IMR-90 (cell line): ENCODE measurements around the gene SAMM50. TPM values are rescaled to one million over a fixed set of nuclear protein-coding genes. Genes with fewer than 3 reads are reported as not detected.

ENCODE experiments used
- ATAC-seq: fragments of 200-7000 bp; cut with Tn5 transposase; 2 replicates; pipeline ENCODE4 v1.9.1; 2020; ENCODE audit warnings: low read depth, mild to moderate bottlenecking, moderate library complexity
- BruUV-seq: library from RNA; stranded (reverse); fragments of 400-500 nt; replicated peaks from 2 replicates; lab custom pipeline; 2021; lab: Mats Ljungman, UMichigan
- CTCF ChIA-PET: fragments of 300-600 bp; formaldehyde crosslinking; extraction: SDS; loops from one replicate; lab custom pipeline; 2021; ENCODE audit warnings: antibody characterized with exemption; lab: Yijun Ruan, JAX
- POLR2A ChIA-PET: fragments of 300-600 bp; sonication (Branson Sonifier 250); formaldehyde crosslinking; loops from one replicate; lab custom pipeline; 2022; ENCODE audit warnings: antibody characterized with exemption; ENCODE audit not compliant: unreplicated experiment; lab: Charles Lee
- DNase-seq: peaks from one replicate; pipeline ENCODE4 v3.0.0; 2013
- H2AFZ ChIP-seq: replicated peaks from 2 replicates; pipeline ENCODE3; 2013; ENCODE audit warnings: low read length, mild to moderate bottlenecking; ENCODE audit not compliant: poor library complexity
- H2AK5ac ChIP-seq: 2 replicates; pipeline ENCODE4 v1.6.1; 2013; ENCODE audit warnings: low read depth, low read length, inconsistent platforms
- H2AK9ac ChIP-seq: replicated peaks from 2 replicates; pipeline ENCODE3; 2013; ENCODE audit warnings: mild to moderate bottlenecking, low read depth, low read length, moderate library complexity; ENCODE audit not compliant: poor library complexity
- H2BK120ac ChIP-seq: 2 replicates; pipeline ENCODE4 v1.6.1; 2013; ENCODE audit warnings: low read depth, low read length, inconsistent platforms
- H2BK15ac ChIP-seq: 3 replicates; pipeline ENCODE4 v1.6.1; 2013; ENCODE audit warnings: low read depth, low read length, inconsistent platforms
- H2BK20ac ChIP-seq: 2 replicates; pipeline ENCODE4 v1.6.1; 2013; ENCODE audit warnings: low read depth, mild to moderate bottlenecking, inconsistent platforms, low read length, moderate library complexity
- H2BK5ac ChIP-seq: 2 replicates; pipeline ENCODE4 v1.6.1; 2013; ENCODE audit warnings: mild to moderate bottlenecking, low read depth, low read length, inconsistent platforms; ENCODE audit not compliant: poor library complexity, severe bottlenecking
- H3K14ac ChIP-seq: replicated peaks from 2 replicates; pipeline ENCODE4 v1.6.1; 2013; ENCODE audit warnings: low read depth, low read length, inconsistent platforms
- H3K18ac ChIP-seq: 2 replicates; pipeline ENCODE4 v1.6.1; 2013; ENCODE audit warnings: low read depth, low read length, control low read depth
- H3K23ac ChIP-seq: 2 replicates; pipeline ENCODE4 v1.6.1; 2013; ENCODE audit warnings: low read depth, low read length, inconsistent platforms
- H3K27ac ChIP-seq: 2 replicates; pipeline ENCODE4 v1.5.1; 2013; ENCODE audit warnings: mild to moderate bottlenecking, control low read depth, low read length; ENCODE audit not compliant: insufficient read depth
- H3K27me3 ChIP-seq: 2 replicates; pipeline ENCODE4 v1.6.1; 2013; ENCODE audit warnings: low read length; ENCODE audit not compliant: control insufficient read depth, insufficient read depth
- H3K36me3 ChIP-seq: 2 replicates; pipeline ENCODE4 v1.6.1; 2013; ENCODE audit warnings: low read length, mixed read lengths; ENCODE audit not compliant: control insufficient read depth, insufficient read depth
- H3K4ac ChIP-seq: 2 replicates; pipeline ENCODE4 v1.6.1; 2013; ENCODE audit warnings: low read depth, low read length, inconsistent platforms
- H3K4me1 ChIP-seq: 2 replicates; pipeline ENCODE4 v1.6.1; 2013; ENCODE audit warnings: low read length, mixed read lengths; ENCODE audit not compliant: control insufficient read depth, insufficient read depth
- H3K4me2 ChIP-seq: 2 replicates; pipeline ENCODE4 v1.6.1; 2013; ENCODE audit warnings: low read depth, mild to moderate bottlenecking, control low read depth, low read length, moderate library complexity
- H3K4me3 ChIP-seq: 2 replicates; pipeline ENCODE4 v1.5.1; 2013; ENCODE audit warnings: low read depth, mild to moderate bottlenecking, control low read depth, low read length, moderate library complexity; ENCODE audit not compliant: insufficient read depth
- H3K56ac ChIP-seq: 2 replicates; pipeline ENCODE4 v1.6.1; 2013; ENCODE audit warnings: low read length, inconsistent platforms; ENCODE audit not compliant: insufficient read depth; ENCODE audit errors: extremely low read depth
- H3K79me1 ChIP-seq, 2 experiments: 2 replicates each; pipeline ENCODE4 v1.6.1; 2013; ENCODE audit warnings: low read length in 2 of 2, inconsistent platforms in 1 of 2, low read depth in 1 of 2
- H3K9ac ChIP-seq: 2 replicates; pipeline ENCODE4 v1.6.1; 2013; ENCODE audit warnings: low read depth, low read length, control low read depth
- H3K9me1 ChIP-seq: 2 replicates; pipeline ENCODE4 v1.6.1; 2013; ENCODE audit warnings: low read length, inconsistent platforms; ENCODE audit not compliant: insufficient read depth
- H3K9me3 ChIP-seq: 2 replicates; pipeline ENCODE4 v1.6.1; 2013; ENCODE audit warnings: low read length; ENCODE audit not compliant: control insufficient read depth, insufficient read depth
- H4K20me1 ChIP-seq: 2 replicates; pipeline ENCODE4 v1.6.1; 2013; ENCODE audit warnings: low read length, inconsistent platforms; ENCODE audit not compliant: insufficient read depth
- H4K5ac ChIP-seq: 2 replicates; pipeline ENCODE4 v1.6.1; 2013; ENCODE audit warnings: mild to moderate bottlenecking, low read depth, low read length, control low read depth
- H4K8ac ChIP-seq, 2 experiments: 2 replicates each; pipeline ENCODE4 v1.6.1; 2013; ENCODE audit warnings: low read depth in 2 of 2, low read length in 2 of 2, control low read depth in 1 of 2, inconsistent platforms in 1 of 2
- H4K91ac ChIP-seq: 2 replicates; pipeline ENCODE4 v1.6.1; 2013; ENCODE audit warnings: low read depth, low read length, inconsistent platforms; ENCODE audit not compliant: insufficient read depth
- FOS ChIP-seq: fragments of 150-350 bp; IDR thresholded peaks from 2 replicates; pipeline ENCODE4 v1.6.1; 2016; ENCODE audit warnings: low read depth, low read length
- MAZ ChIP-seq: IDR thresholded peaks from 2 replicates; pipeline ENCODE4 v1.6.1; 2012; ENCODE audit warnings: low read depth, mild to moderate bottlenecking, low read length, improper control_type of control experiment, moderate library complexity, borderline replicate concordance
- MXI1 ChIP-seq: IDR thresholded peaks from 2 replicates; pipeline ENCODE4 v1.6.1; 2012; ENCODE audit warnings: low read depth, mild to moderate bottlenecking, low read length, moderate library complexity, borderline replicate concordance
- POLR2A ChIP-seq: IDR thresholded peaks from 2 replicates; pipeline ENCODE4 v1.6.1; 2012; ENCODE audit warnings: mild to moderate bottlenecking, low read depth, low read length
- RFX5 ChIP-seq: IDR thresholded peaks from 2 replicates; pipeline ENCODE4 v1.8.0; 2012; ENCODE audit warnings: low read depth, mild to moderate bottlenecking, low read length, moderate library complexity
- WGBS, 2 experiments: methylation state at CpG; one replicate each; pipeline versions ENCODE4 v1.1.5 to v1.1.7; 2013; ENCODE audit warnings: missing lambda C conversion rate in 2 of 2; ENCODE audit not compliant: insufficient read length in 1 of 2; ENCODE audit errors: extremely low coverage in 2 of 2; 5-methylcytosine and 5-hydroxymethylcytosine counted together
- dilution Hi-C: fragments of 300-500 bp; cut with HindIII; formaldehyde crosslinking; loops from one replicate; pipeline ENCODE4 v1.14.3; 2018; ENCODE audit warnings: low sequenced_read_pairs; ENCODE audit not compliant: unreplicated experiment
- in situ Hi-C: fragments of 300-500 bp; cut with MboI; formaldehyde crosslinking; loops from 3 replicates; pipeline ENCODE4 v1.14.3; 2019; ENCODE audit warnings: low sequenced_read_pairs, inconsistent platforms, mixed read lengths
- intact Hi-C: fragments of 100-400 bp; cut with micrococcal nuclease; formaldehyde crosslinking; loops from 2 replicates; pipeline ENCODE4 v1.10.0; 2022
- polyA plus RNA-seq, 3 experiments: library from polyadenylated mRNA; depleted of rRNA; stranded (reverse); fragments of >200 nt; gene quantifications; 2 replicates each; pipeline ENCODE4 v1.2.3, GENCODE V29; 2012; ENCODE audit warnings: low replicate concordance in 1 of 3
- total RNA-seq: library from RNA; depleted of rRNA; stranded (reverse); fragments of >200 nt; gene quantifications from 2 replicates; pipeline ENCODE4 v1.2.3, GENCODE V29; 2012
- TF ChIP-seq, protein P1 (sequence below): fragments of 150-350 bp; IDR thresholded peaks from 2 replicates; pipeline ENCODE4 v1.6.1; 2017; ENCODE audit warnings: mild to moderate bottlenecking, antibody characterized with exemption, low read length, low read depth
- TF ChIP-seq, protein P2 (sequence below): conservative IDR thresholded peaks from 2 replicates; pipeline ENCODE4 v1.5.1; 2012; ENCODE audit warnings: mild to moderate bottlenecking, low read depth, low read length, improper control_type of control experiment
- TF ChIP-seq, protein P3 (sequence below): fragments of 150-350 bp; IDR thresholded peaks from 2 replicates; pipeline ENCODE4 v1.6.1; 2016; ENCODE audit warnings: low read depth, mild to moderate bottlenecking, low read length, moderate library complexity, borderline replicate concordance

SAMM50 gene
- total and polyA plus RNA-seq, 2 of the 4 experiments (the other 2 are of a cell fraction), result 40.6 to 43.7 TPM

DNA sequence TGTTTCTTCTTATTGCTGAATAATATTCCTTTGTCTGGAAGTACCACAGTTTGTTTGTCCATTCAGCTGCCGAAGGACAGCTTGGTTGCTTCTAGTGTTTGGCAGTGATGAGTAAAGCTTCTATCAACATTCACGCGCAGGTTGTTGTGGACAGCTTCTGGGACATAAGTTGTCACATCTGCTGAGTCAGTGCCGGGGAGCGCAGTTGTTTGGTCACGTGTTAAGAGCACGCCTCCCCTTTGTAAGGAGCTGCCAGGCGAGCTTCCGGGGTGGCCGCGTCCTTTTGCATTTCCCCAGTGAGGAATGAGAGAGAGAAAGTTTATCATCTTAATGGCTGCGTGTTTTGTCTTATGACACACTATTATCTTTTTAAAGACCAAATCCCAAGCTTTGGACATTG lies 30.3 kb downstream of the SAMM50 start:
- Histone ChIP-seq H3K56ac (no peak overlapping the region), H2AK9ac (no peak overlapping the region), H4K20me1 (0 out of 2 replicates have a peak, but pooled peaks cover 5% of the 10 kb centered on the region), H3K36me3 (peaks cover 44% of the 10 kb centered on the region), H3K4ac (no peak overlapping the region), H4K5ac (no peak overlapping the region), H2AFZ (no peak overlapping the region), H3K4me3 (no peak overlapping the region), H3K4me2 (no peak overlapping the region), H3K9me3 (no peaks in the 10 kb centered on the region), H2BK5ac (no peak overlapping the region), H2AK5ac (no peak overlapping the region), H3K14ac (no peak overlapping the region), H3K4me1 (no peaks in the 10 kb centered on the region), H3K79me1 (peaks cover 0 to 5% of the 10 kb centered on the region in 2 experiments; a peak in 1 of 4 replicates), H3K9me1 (no peaks in the 10 kb centered on the region), H2BK20ac (no peak overlapping the region), H3K9ac (no peak overlapping the region), H3K18ac (no peak overlapping the region), H3K23ac (no peak overlapping the region), H2BK120ac (no peak overlapping the region), H4K91ac (no peak overlapping the region), H3K27me3 (no peaks in the 10 kb centered on the region), H4K8ac (no peak overlapping the region), H3K27ac (no peak overlapping the region), H2BK15ac (no peak overlapping the region)
- POLR2A ChIA-PET, result no interaction called here
- in situ Hi-C loops, result no loop called here
- DNase-seq (no peak), ATAC-seq (no peak)
- dilution Hi-C loops, result no loop called here
- CTCF ChIA-PET, result interaction anchor here (0.7 kb wide), 1 partner anchor 1012 kb away, joined by 7 read pairs; no protein-coding TSS in a partner anchor
- no TSS peak for BruUV-seq
- 20% methylated on average over 1 of the region's 12 CpGs; no CpG with 5 or more reads in 1 of the 2 experiments for WGBS, 2 experiments
- intact Hi-C loops, result no loop called here
- TF ChIP-seq, protein P1, sequence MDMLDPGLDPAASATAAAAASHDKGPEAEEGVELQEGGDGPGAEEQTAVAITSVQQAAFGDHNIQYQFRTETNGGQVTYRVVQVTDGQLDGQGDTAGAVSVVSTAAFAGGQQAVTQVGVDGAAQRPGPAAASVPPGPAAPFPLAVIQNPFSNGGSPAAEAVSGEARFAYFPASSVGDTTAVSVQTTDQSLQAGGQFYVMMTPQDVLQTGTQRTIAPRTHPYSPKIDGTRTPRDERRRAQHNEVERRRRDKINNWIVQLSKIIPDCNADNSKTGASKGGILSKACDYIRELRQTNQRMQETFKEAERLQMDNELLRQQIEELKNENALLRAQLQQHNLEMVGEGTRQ, result no peak
- TF ChIP-seq, protein P2, sequence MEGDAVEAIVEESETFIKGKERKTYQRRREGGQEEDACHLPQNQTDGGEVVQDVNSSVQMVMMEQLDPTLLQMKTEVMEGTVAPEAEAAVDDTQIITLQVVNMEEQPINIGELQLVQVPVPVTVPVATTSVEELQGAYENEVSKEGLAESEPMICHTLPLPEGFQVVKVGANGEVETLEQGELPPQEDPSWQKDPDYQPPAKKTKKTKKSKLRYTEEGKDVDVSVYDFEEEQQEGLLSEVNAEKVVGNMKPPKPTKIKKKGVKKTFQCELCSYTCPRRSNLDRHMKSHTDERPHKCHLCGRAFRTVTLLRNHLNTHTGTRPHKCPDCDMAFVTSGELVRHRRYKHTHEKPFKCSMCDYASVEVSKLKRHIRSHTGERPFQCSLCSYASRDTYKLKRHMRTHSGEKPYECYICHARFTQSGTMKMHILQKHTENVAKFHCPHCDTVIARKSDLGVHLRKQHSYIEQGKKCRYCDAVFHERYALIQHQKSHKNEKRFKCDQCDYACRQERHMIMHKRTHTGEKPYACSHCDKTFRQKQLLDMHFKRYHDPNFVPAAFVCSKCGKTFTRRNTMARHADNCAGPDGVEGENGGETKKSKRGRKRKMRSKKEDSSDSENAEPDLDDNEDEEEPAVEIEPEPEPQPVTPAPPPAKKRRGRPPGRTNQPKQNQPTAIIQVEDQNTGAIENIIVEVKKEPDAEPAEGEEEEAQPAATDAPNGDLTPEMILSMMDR, result no peak
- no peak for TF ChIP-seq MXI1
- TF ChIP-seq MAZ, result no peak
- TF ChIP-seq, protein P3, sequence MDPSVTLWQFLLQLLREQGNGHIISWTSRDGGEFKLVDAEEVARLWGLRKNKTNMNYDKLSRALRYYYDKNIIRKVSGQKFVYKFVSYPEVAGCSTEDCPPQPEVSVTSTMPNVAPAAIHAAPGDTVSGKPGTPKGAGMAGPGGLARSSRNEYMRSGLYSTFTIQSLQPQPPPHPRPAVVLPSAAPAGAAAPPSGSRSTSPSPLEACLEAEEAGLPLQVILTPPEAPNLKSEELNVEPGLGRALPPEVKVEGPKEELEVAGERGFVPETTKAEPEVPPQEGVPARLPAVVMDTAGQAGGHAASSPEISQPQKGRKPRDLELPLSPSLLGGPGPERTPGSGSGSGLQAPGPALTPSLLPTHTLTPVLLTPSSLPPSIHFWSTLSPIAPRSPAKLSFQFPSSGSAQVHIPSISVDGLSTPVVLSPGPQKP, result no peak
- TF ChIP-seq FOS, result no peak
- TF ChIP-seq RFX5, result no peak
- no peak for TF ChIP-seq POLR2A
